Loucy (cell line): ENCODE measurements around the gene STK36.

Experiments used
- H2AFZ ChIP-seq: fragments of 200-600 bp; sonication (generic); 2 replicates; pipeline ENCODE4 v1.6.0; 2016; ENCODE audit warnings: antibody characterized with exemption, mild to moderate bottlenecking, low read length, moderate library complexity
- H3F3A ChIP-seq: fragments of 200-600 bp; 2 replicates; pipeline ENCODE4 v1.6.0; 2016; ENCODE audit warnings: antibody characterized with exemption, low read depth, mild to moderate bottlenecking
- H3K27me3 ChIP-seq: fragments of 200-600 bp; sonication (generic); 2 replicates; pipeline ENCODE4 v1.6.1; 2014; ENCODE audit warnings: low read length, mild to moderate bottlenecking; ENCODE audit not compliant: insufficient read depth, poor library complexity, severe bottlenecking
- H3K36me3 ChIP-seq: fragments of 200-600 bp; sonication (generic); 2 replicates; pipeline ENCODE4 v1.6.1; 2016; ENCODE audit warnings: low read length; ENCODE audit not compliant: insufficient read depth
- H3K4me1 ChIP-seq: fragments of 200-600 bp; sonication (generic); 2 replicates; pipeline ENCODE4 v1.5.1; 2014; ENCODE audit warnings: low read length, mild to moderate bottlenecking; ENCODE audit not compliant: insufficient read depth, poor library complexity, severe bottlenecking
- H3K4me2 ChIP-seq: fragments of 200-600 bp; sonication (generic); 2 replicates; pipeline ENCODE4 v1.6.0; 2014; ENCODE audit warnings: antibody characterized with exemption, low read length, low read depth, mild to moderate bottlenecking; ENCODE audit not compliant: poor library complexity, severe bottlenecking
- H3K4me3 ChIP-seq: fragments of 200-600 bp; sonication (generic); 2 replicates; pipeline ENCODE4 v1.5.1; 2014; ENCODE audit warnings: low read length, mild to moderate bottlenecking, mixed read lengths; ENCODE audit not compliant: poor library complexity, severe bottlenecking
- H3K79me2 ChIP-seq: fragments of 200-600 bp; sonication (generic); 2 replicates; pipeline ENCODE4 v1.6.1; 2014; ENCODE audit warnings: low read length; ENCODE audit not compliant: insufficient read depth
- H3K9ac ChIP-seq: fragments of 200-600 bp; sonication (generic); 2 replicates; pipeline ENCODE4 v1.6.0; 2014; ENCODE audit warnings: mild to moderate bottlenecking, low read depth, low read length, moderate library complexity; ENCODE audit not compliant: poor library complexity, severe bottlenecking
- H3K9me2 ChIP-seq: fragments of 200-600 bp; sonication (generic); replicated peaks from 2 replicates; pipeline ENCODE4 v1.6.1; 2016; ENCODE audit warnings: low read depth, low read length, mixed read lengths
- H3K9me3 ChIP-seq: fragments of 200-600 bp; sonication (generic); 2 replicates; pipeline ENCODE4 v1.6.1; 2014; ENCODE audit warnings: mild to moderate bottlenecking, antibody characterized with exemption, low read length, low read depth; ENCODE audit not compliant: insufficient read depth
- H4K20me1 ChIP-seq: fragments of 200-600 bp; sonication (generic); 2 replicates; pipeline ENCODE4 v1.6.0; 2014; ENCODE audit warnings: antibody characterized with exemption, low read length, mild to moderate bottlenecking; ENCODE audit not compliant: insufficient read depth, poor library complexity, severe bottlenecking
- CTCF ChIP-seq: fragments of 200-600 bp; sonication (generic); conservative IDR thresholded peaks from 2 replicates; pipeline ENCODE4 v1.5.1; 2014; ENCODE audit warnings: mild to moderate bottlenecking, antibody characterized with exemption, low read length
- EZH2phosphoT487 ChIP-seq: fragments of 200-600 bp; IDR thresholded peaks from 2 replicates; pipeline ENCODE4 v1.6.1; 2018; ENCODE audit warnings: antibody characterized with exemption, mild to moderate bottlenecking, moderate library complexity, borderline replicate concordance

STK36 gene

GRCh38 chr2:218659988-218660358, 11.9 kb upstream of the STK36 start:
- Histone ChIP-seq H3F3A (no peaks in the 10 kb centered on the region), H3K4me3 (peak overlapping the region; percentile 96), H3K36me3 (peaks cover 35% of the 10 kb centered on the region; the same call in 1 of the 2 replicates), H3K79me2 (peaks cover 35% of the 10 kb centered on the region), H2AFZ (peak overlapping the region; percentile 98), H3K4me2 (peak overlapping the region; percentile 85), H3K4me1 (peaks cover 17% of the 10 kb centered on the region), H3K9me2 (no peaks in the 10 kb centered on the region), H3K9ac (peak overlapping the region; percentile 81), H3K9me3 (no peaks in the 10 kb centered on the region), H4K20me1 (peaks cover 4% of the 10 kb centered on the region), H3K27me3 (no peaks in the 10 kb centered on the region)
- TF ChIP-seq EZH2phosphoT487 (no peak), CTCF (no peak)

- Histone ChIP-seq H3K9ac (no peak overlapping the region), H3K79me2 (peaks cover 26% of the 10 kb centered on the region), H3K9me3 (no peaks in the 10 kb centered on the region), H3K4me1 (peaks cover 17% of the 10 kb centered on the region), H3F3A (no peaks in the 10 kb centered on the region), H3K4me3 (no peak overlapping the region), H2AFZ (no peak overlapping the region), H3K4me2 (no peak overlapping the region), H3K36me3 (peaks cover 37% of the 10 kb centered on the region; the same call in 1 of the 2 replicates), H3K27me3 (no peaks in the 10 kb centered on the region), H3K9me2 (no peaks in the 10 kb centered on the region), H4K20me1 (no peaks in the 10 kb centered on the region)
- no peak for TF ChIP-seq CTCF
- no peak for TF ChIP-seq EZH2phosphoT487
Measured at GRCh38 chr2:218662377-218662776, 9.5 kb upstream of the STK36 start.

- Histone ChIP-seq H3K36me3 (peaks cover 40% of the 10 kb centered on the region; the same call in 1 of the 2 replicates), H3K4me2 (no peak overlapping the region), H3F3A (no peaks in the 10 kb centered on the region), H3K79me2 (peaks cover 22% of the 10 kb centered on the region), H3K27me3 (no peaks in the 10 kb centered on the region), H3K4me3 (no peak overlapping the region), H3K9me3 (no peaks in the 10 kb centered on the region), H4K20me1 (no peaks in the 10 kb centered on the region), H3K4me1 (peaks cover 14% of the 10 kb centered on the region), H3K9ac (no peak overlapping the region), H2AFZ (no peak overlapping the region), H3K9me2 (no peaks in the 10 kb centered on the region)
- no peak for TF ChIP-seq CTCF
- TF ChIP-seq EZH2phosphoT487: no peak
Measured at GRCh38 chr2:218662827-218663226, 9.1 kb upstream of the STK36 start.
